ENCODE data around the gene CPVL. TPM values are rescaled to one million over a fixed set of nuclear protein-coding genes. Genes with fewer than 3 reads are reported as not detected.

CPVL gene
- total and polyA plus RNA-seq, 2 of the 8 experiments (the other 6 are each of a cell fraction or from before 2014, with no cell fraction given): 40.0 to 55.0 TPM

GRCh38 chr7:29077854-29078253, 68.5 kb downstream of the CPVL start:
- Histone ChIP-seq H2AK5ac (ENCODE audit: low read depth, low read length) (no peak overlapping the region), H3K27me3 (replicated peaks in 1 of 4; ENCODE audit: control insufficient read depth in 3 of 4, extremely low read depth in 1 of 4, insufficient read depth in 3 of 4, low read length in 3 of 4) (no peaks in the 10 kb centered on the region), H3K36me3 (ENCODE audit: control insufficient read depth in 2 of 4, insufficient read depth in 4 of 4, low read length in 3 of 4) (no peaks in the 10 kb centered on the region), H3K23me2 (ENCODE audit: low read depth, low read length) (no peaks in the 10 kb centered on the region), H2AFZ (ENCODE audit: low read length) (no peak overlapping the region), H2BK12ac (ENCODE audit: low read depth, low read length) (no peak overlapping the region), H4K5ac (ENCODE audit: insufficient read length, low read depth, low read length) (no peak overlapping the region), H2BK20ac (ENCODE audit: low read length) (no peak overlapping the region), H3K4ac (replicated peaks; ENCODE audit: insufficient read length, low read depth, low read length) (no peak overlapping the region), H3K4me3 (ENCODE audit: extremely low read depth in 1 of 4, insufficient read depth in 2 of 4, low read depth in 3 of 4, low read length in 4 of 4) (no peak overlapping the region), H2BK120ac (replicated peaks; ENCODE audit: low read depth, low read length) (no peak overlapping the region), H3K9ac (replicated peaks in 1 of 4; ENCODE audit: extremely low read depth in 1 of 4, low read depth in 3 of 4, low read length in 3 of 4) (no peak overlapping the region), H3K27ac (ENCODE audit: low read depth, low read length) (no peak overlapping the region), H3K79me2 (ENCODE audit: control insufficient read depth in 1 of 2, insufficient read depth in 2 of 2, low read length in 2 of 2) (no peaks in the 10 kb centered on the region), H2BK15ac (ENCODE audit: low read length) (no peak overlapping the region), H3K79me1 (ENCODE audit: low read depth, low read length) (no peaks in the 10 kb centered on the region), H4K91ac (replicated peaks; ENCODE audit: insufficient read length, low read length) (no peak overlapping the region), H3K14ac (ENCODE audit: insufficient read length) (no peak overlapping the region), H3K18ac (ENCODE audit: extremely low read depth, low read length) (no peak overlapping the region), H3K23ac (ENCODE audit: insufficient read length) (no peak overlapping the region), H2BK5ac (ENCODE audit: low read depth, low read length) (no peak overlapping the region), H3K4me2 (ENCODE audit: insufficient read depth in 1 of 2, low read depth in 2 of 2, low read length in 2 of 2) (no peak overlapping the region), H3K4me1 (replicated peaks in 1 of 4; ENCODE audit: control insufficient read depth in 3 of 4, insufficient read depth in 4 of 4, low read length in 3 of 4) (no peaks in the 10 kb centered on the region), H4K20me1 (replicated peaks in 1 of 2; ENCODE audit: control insufficient read depth in 1 of 2, insufficient read depth in 2 of 2, low read length in 2 of 2) (no peaks in the 10 kb centered on the region), H3K9me3 (ENCODE audit: insufficient read depth in 2 of 2, low read depth in 1 of 2, low read length in 1 of 2) (no peaks in the 10 kb centered on the region), H3K56ac (replicated peaks; ENCODE audit: insufficient read length, low read depth, low read length) (no peak overlapping the region), H4K8ac (ENCODE audit: extremely low read depth, insufficient read depth, low read length) (no peak overlapping the region)
- CTCF ChIA-PET (ENCODE audit: partially characterized antibody): interaction anchor here (0.7 to 3.2 kb wide), 11 partner anchors 13 to 406 kb away, joined by 3 to 14 read pairs (median 5); partner anchors contain the start of gene TRIL
- FAIRE-seq: no peak
- 90% methylated on average over 4 of the region's 4 CpGs; no CpG with 5 or more reads in 1 of the 2 experiments for WGBS, 2 experiments (ENCODE audit: extremely low coverage in 1 of 2, insufficient coverage in 1 of 2, insufficient read length in 1 of 2, insufficient replicate concordance in 2 of 2, low coverage in 1 of 2, low lambda C conversion rate in 2 of 2, missing lambda C conversion rate in 1 of 2)
- DNase-seq (ENCODE audit: low read depth in 1 of 2, low spot score in 2 of 2): no peak
- POLR2A ChIA-PET (ENCODE audit: partially characterized antibody): interaction anchor here (0.7 kb wide), 1 partner anchor 17 kb away, joined by 3 read pairs; no protein-coding TSS in a partner anchor

Measured in H1 (cell line).